Osteocyte (in vitro differentiated cells): ENCODE data around the gene SECTM1. TPM values are rescaled to one million over a fixed set of nuclear protein-coding genes. Genes with fewer than 3 reads are reported as not detected.

ENCODE experiments used
- DNase-seq: peaks from one replicate; pipeline ENCODE4 v3.0.0; 2021; ENCODE audit warnings: mixed read lengths; ENCODE audit not compliant: unreplicated experiment; ENCODE audit errors: extremely low spot score
- H3K27ac Mint-ChIP-seq: one replicate; pipeline ENCODE4 v1.8.0; 2021; ENCODE audit warnings: mild to moderate bottlenecking, mixed read lengths; ENCODE audit not compliant: unreplicated experiment
- H3K27me3 Mint-ChIP-seq: one replicate; pipeline ENCODE4 v1.8.0; 2021; ENCODE audit warnings: mixed read lengths; ENCODE audit not compliant: unreplicated experiment
- H3K36me3 Mint-ChIP-seq: one replicate; pipeline ENCODE4 v1.8.0; 2021; ENCODE audit warnings: mixed read lengths; ENCODE audit not compliant: unreplicated experiment
- H3K4me1 Mint-ChIP-seq: one replicate; pipeline ENCODE4 v1.8.0; 2021; ENCODE audit warnings: mixed read lengths; ENCODE audit not compliant: unreplicated experiment
- H3K4me3 Mint-ChIP-seq: one replicate; pipeline ENCODE4 v1.8.0; 2021; ENCODE audit warnings: mild to moderate bottlenecking, moderate library complexity, mixed read lengths; ENCODE audit not compliant: unreplicated experiment
- H3K9me3 Mint-ChIP-seq: one replicate; pipeline ENCODE4 v1.8.0; 2021; ENCODE audit warnings: mixed read lengths; ENCODE audit not compliant: unreplicated experiment
- total RNA-seq: library from RNA; stranded (reverse); gene quantifications from 2 replicates; pipeline ENCODE4 v1.2.1, GENCODE V29; 2021
- TF ChIP-seq, protein P1 (sequence below): fragments of 200-600 bp; sonication (generic); IDR thresholded peaks from 2 replicates; pipeline ENCODE4 v1.5.0; 2021; ENCODE audit warnings: antibody characterized with exemption, mild to moderate bottlenecking, moderate library complexity

The SECTM1 gene
- total RNA-seq, 1 donor from 2014 or later, result 24.1 TPM

- Mint-ChIP-seq H3K9me3 (no peaks in the 10 kb centered on the region), H3K4me1 (peaks cover 19% of the 10 kb centered on the region), H3K4me3 (no peak overlapping the region), H3K36me3 (peaks cover 2% of the 10 kb centered on the region), H3K27me3 (peaks cover 19% of the 10 kb centered on the region), H3K27ac (no peak overlapping the region)
- no peak for DNase-seq
- TF ChIP-seq, protein P1, sequence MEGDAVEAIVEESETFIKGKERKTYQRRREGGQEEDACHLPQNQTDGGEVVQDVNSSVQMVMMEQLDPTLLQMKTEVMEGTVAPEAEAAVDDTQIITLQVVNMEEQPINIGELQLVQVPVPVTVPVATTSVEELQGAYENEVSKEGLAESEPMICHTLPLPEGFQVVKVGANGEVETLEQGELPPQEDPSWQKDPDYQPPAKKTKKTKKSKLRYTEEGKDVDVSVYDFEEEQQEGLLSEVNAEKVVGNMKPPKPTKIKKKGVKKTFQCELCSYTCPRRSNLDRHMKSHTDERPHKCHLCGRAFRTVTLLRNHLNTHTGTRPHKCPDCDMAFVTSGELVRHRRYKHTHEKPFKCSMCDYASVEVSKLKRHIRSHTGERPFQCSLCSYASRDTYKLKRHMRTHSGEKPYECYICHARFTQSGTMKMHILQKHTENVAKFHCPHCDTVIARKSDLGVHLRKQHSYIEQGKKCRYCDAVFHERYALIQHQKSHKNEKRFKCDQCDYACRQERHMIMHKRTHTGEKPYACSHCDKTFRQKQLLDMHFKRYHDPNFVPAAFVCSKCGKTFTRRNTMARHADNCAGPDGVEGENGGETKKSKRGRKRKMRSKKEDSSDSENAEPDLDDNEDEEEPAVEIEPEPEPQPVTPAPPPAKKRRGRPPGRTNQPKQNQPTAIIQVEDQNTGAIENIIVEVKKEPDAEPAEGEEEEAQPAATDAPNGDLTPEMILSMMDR, result no peak
These were observed 13.1 kb upstream of the SECTM1 start for GRCh38 chr17:82346342-82347300.

GRCh38 chr17:82345151-82345976, 11.8 kb upstream of the SECTM1 start:
- peaks cover 2% of the 10 kb centered on the region for H3K36me3 Mint-ChIP-seq
- no peaks in the 10 kb centered on the region for H3K9me3 Mint-ChIP-seq
- peaks cover 19% of the 10 kb centered on the region for H3K4me1 Mint-ChIP-seq
- peaks cover 19% of the 10 kb centered on the region for H3K27me3 Mint-ChIP-seq
- no peak overlapping the region for H3K27ac Mint-ChIP-seq
- DNase-seq, result no peak
- no peak overlapping the region for H3K4me3 Mint-ChIP-seq
- TF ChIP-seq, protein P1, result no peak

- TF ChIP-seq, protein P1, result no peak
- Mint-ChIP-seq H3K27me3 (peaks cover 16% of the 10 kb centered on the region), H3K4me1 (peaks cover 17% of the 10 kb centered on the region), H3K4me3 (no peak overlapping the region), H3K36me3 (peaks cover 2% of the 10 kb centered on the region), H3K27ac (no peak overlapping the region), H3K9me3 (no peaks in the 10 kb centered on the region)
- DNase-seq, result no peak
These were observed 10.8 kb upstream of the SECTM1 start for GRCh38 chr17:82344175-82344907.

GRCh38 chr17:82343560-82343959, 10.0 kb upstream of the SECTM1 start:
- TF ChIP-seq, protein P1, result no peak
- no peak overlapping the region for H3K27ac Mint-ChIP-seq
- peaks cover 9% of the 10 kb centered on the region for H3K27me3 Mint-ChIP-seq
- H3K4me1 Mint-ChIP-seq, result peaks cover 17% of the 10 kb centered on the region
- no peaks in the 10 kb centered on the region for H3K9me3 Mint-ChIP-seq
- no peak overlapping the region for H3K4me3 Mint-ChIP-seq
- H3K36me3 Mint-ChIP-seq, result peaks cover 2% of the 10 kb centered on the region
- DNase-seq, result no peak
